Activated T-cell treated with anti-CD3 and anti-CD28 coated beads, Interleukin-2, amount 50 U/mL, for 72 hours (primary cell): Measurements from ENCODE around the gene COBLL1. TPM values are rescaled to one million over a fixed set of nuclear protein-coding genes. Genes with fewer than 3 reads are reported as not detected.
"Not testable (repeated sequence)": the region's sequence is repeated elsewhere in the genome, so short reads cannot be mapped to it uniquely, and the experiment has no call there.

ENCODE experiments used
- ATAC-seq, 2 donors: fragments of 150-1000 bp; cut with Tn5 transposase; replicated peaks in 1 of 2; 2 replicates each; pipeline ENCODE4 v1.10.0; 2021; ENCODE audit warnings: moderate library complexity in 2 of 2, mild to moderate bottlenecking in 1 of 2
- DNase-seq, 2 donors: peaks; one replicate each; pipeline ENCODE4 v3.0.0; 2021 to 2022; ENCODE audit warnings: mixed read lengths in 1 of 2
- H3K27ac Mint-ChIP-seq: one replicate; pipeline ENCODE4 v1.8.0; 2022; ENCODE audit warnings: mild to moderate bottlenecking, moderate library complexity, mixed read lengths
- H3K27me3 Mint-ChIP-seq: one replicate; pipeline ENCODE4 v1.8.0; 2022; ENCODE audit warnings: low read depth, mixed read lengths
- H3K36me3 Mint-ChIP-seq, 2 donors: one replicate each; pipeline ENCODE4 v1.8.0; 2022; ENCODE audit warnings: mixed read lengths in 2 of 2, mild to moderate bottlenecking in 1 of 2; ENCODE audit not compliant: insufficient read depth in 2 of 2
- H3K4me1 Mint-ChIP-seq: one replicate; pipeline ENCODE4 v1.8.0; 2022; ENCODE audit warnings: low read depth, mixed read lengths
- H3K4me3 Mint-ChIP-seq, 2 donors: one replicate each; pipeline ENCODE4 v1.8.0; 2022; ENCODE audit warnings: mild to moderate bottlenecking in 2 of 2, mixed read lengths in 2 of 2, moderate library complexity in 2 of 2
- H3K9me3 Mint-ChIP-seq, 2 donors: one replicate each; pipeline ENCODE4 v1.8.0; 2022; ENCODE audit warnings: mixed read lengths in 2 of 2
- total RNA-seq, 2 donors: library from RNA; stranded (reverse); gene quantifications; one replicate each; pipeline ENCODE4 v1.2.3, GENCODE V29; 2022

Gene COBLL1
- total RNA-seq, 2 donors from 2014 or later = 0.23 to 0.58 TPM

DNA sequence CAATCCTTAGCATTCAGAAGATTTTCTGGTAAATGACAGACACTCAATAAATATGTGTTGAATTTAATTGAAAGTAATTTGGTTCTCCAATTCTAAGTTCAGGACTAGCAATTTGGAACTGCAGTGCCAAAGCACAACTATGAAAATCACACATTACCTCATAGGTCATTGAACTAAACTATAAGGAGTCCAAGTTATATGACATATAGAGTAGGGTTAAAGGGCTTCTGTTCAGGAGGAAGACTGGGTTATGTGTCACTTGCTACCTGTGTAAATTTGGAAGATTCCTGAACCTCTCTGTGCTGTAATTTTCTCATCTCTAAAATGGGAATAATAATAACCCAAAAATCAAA, 27.8 kb upstream of the COBLL1 start:
- Mint-ChIP-seq H3K9me3 (no peaks in the 10 kb centered on the region), H3K36me3 (no peaks in the 10 kb centered on the region), H3K27ac (no peak overlapping the region), H3K4me3 (no peak overlapping the region), H3K27me3 (peaks cover 6% of the 10 kb centered on the region), H3K4me1 (no peaks in the 10 kb centered on the region)
- ATAC-seq (no peak), DNase-seq (no peak)

GRCh38 chr2:164868563-164869419, 27.2 kb upstream of the COBLL1 start:
- Mint-ChIP-seq H3K27ac (no peak overlapping the region), H3K36me3 (no peaks in the 10 kb centered on the region), H3K27me3 (peaks cover 6% of the 10 kb centered on the region), H3K9me3 (no peaks in the 10 kb centered on the region), H3K4me1 (no peaks in the 10 kb centered on the region), H3K4me3 (no peak overlapping the region)
- DNase-seq (no peak), ATAC-seq (no peak)

DNA sequence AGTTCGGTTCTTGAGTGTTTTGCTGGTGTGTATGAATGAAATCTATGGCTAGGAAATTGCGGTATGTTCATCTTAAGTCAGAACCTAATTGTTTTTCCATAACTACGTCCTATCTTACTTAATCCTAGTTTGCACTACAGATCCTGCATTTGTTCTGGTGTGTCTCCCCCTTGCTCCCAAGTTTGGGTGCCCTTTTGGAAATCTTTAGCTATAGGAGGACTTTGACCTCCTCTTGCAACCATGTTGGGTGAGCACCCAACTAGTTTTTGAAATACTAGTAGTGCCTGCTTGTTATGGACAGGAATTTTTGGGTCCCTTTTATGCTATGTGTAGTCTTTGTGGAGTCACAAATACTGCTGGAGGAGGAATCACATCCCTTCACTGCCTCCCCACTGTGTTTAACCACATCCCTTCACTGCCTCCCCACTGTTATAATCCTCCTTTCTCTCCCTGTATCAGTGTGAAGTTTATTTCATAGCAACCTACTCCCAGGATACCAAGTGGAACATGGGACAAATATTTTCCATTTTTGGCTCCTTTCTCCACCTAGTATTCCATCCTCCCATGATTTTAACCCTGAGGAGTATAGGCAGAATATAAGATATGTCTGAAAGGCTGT, 26.3 kb upstream of the COBLL1 start:
- H3K4me3 Mint-ChIP-seq = no peak overlapping the region

DNA sequence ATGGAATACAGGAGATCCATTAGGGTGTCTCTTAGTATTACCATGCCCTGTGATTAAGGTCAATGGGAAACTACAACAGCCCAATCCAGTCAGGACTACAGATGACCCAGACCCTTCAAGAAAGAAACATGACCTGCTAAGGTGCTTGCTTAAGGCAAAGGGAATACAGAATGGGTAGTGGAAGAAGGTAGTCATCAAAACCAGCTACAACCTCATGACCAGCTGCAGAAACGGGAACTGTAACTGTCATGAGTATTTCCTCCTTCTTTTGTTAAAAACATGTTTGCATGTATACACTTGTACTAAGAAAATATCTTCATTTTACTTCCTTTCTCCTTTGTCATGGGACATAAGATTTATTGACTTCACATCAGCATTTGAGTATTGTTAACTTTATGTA, 24.8 kb upstream of the COBLL1 start:
- H3K36me3 Mint-ChIP-seq, H3K4me1 Mint-ChIP-seq, DNase-seq, H3K27ac Mint-ChIP-seq, H3K27me3 Mint-ChIP-seq, H3K9me3 Mint-ChIP-seq, ATAC-seq, H3K4me3 Mint-ChIP-seq: not testable (repeated sequence)

More for the DNA sequence above, 26.3 kb upstream of the COBLL1 start:
- DNase-seq (no peak), ATAC-seq (no peak)
- no peaks in the 10 kb centered on the region for H3K4me1 Mint-ChIP-seq
- no peaks in the 10 kb centered on the region for H3K9me3 Mint-ChIP-seq
- H3K27ac Mint-ChIP-seq = no peak overlapping the region
- peaks cover 6% of the 10 kb centered on the region for H3K27me3 Mint-ChIP-seq
- no peaks in the 10 kb centered on the region for H3K36me3 Mint-ChIP-seq

DNA sequence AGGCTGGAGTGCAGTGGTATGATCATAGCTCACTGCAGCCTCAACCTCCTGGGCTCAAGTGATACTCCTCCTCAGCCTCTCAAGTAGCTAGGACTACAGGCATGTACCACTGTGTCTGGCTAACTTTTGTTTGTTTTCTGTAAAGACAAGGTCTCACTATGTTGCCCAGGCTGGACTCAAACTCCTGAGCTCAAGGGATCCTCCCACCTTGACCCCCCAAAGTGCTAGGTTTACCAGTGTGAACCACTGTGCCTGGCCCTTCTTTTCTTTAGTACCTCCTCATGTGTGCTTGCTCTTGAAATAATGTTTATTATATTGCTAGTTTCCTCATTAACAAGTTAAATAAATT, 19.0 kb upstream of the COBLL1 start:
- no peak overlapping the region for H3K27ac Mint-ChIP-seq
- no peak overlapping the region for H3K4me3 Mint-ChIP-seq
- H3K9me3 Mint-ChIP-seq = peaks cover 2 to 3% of the 10 kb centered on the region in 2 donors
- ATAC-seq = no peak
- DNase-seq = no peak
- H3K4me1 Mint-ChIP-seq = no peaks in the 10 kb centered on the region
- no peaks in the 10 kb centered on the region for H3K27me3 Mint-ChIP-seq
- no peaks in the 10 kb centered on the region for H3K36me3 Mint-ChIP-seq

- not testable (repeated sequence) for H3K4me3 Mint-ChIP-seq, H3K9me3 Mint-ChIP-seq, H3K36me3 Mint-ChIP-seq, ATAC-seq, H3K4me1 Mint-ChIP-seq, H3K27me3 Mint-ChIP-seq, DNase-seq, H3K27ac Mint-ChIP-seq
Observed at GRCh38 chr2:164859906-164860693, 18.5 kb upstream of the COBLL1 start.

DNA sequence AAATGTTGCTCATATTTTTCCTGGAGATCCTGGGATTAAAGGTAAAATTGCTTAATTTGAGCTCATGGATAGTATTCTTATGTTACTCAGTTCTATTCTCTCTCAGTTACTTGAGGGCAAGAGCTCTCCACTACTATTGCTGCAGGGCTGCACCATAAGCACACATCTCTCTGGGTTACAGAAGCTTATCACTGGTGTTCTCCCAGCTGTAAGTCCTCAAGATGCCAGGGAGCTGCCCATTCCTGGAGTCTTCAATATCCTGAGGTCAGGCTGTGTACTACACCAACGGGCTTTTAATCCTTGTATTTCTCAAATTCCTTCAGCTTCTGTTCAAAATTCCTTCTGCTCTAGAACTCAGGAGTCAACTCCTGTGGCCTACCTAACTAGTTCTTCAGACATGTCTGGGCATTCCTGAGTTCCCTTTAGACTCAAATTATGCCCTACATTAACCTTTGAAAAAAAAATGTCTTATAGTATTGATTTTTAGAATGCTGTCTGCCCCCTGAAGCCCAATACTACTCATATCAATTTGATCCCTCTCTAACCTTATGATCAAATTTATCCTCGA, 17.7 kb upstream of the COBLL1 start:
- ATAC-seq (no peak), DNase-seq (no peak)
- no peaks in the 10 kb centered on the region for H3K4me1 Mint-ChIP-seq
- peaks cover 2 to 3% of the 10 kb centered on the region in 2 donors for H3K9me3 Mint-ChIP-seq
- no peaks in the 10 kb centered on the region for H3K36me3 Mint-ChIP-seq
- H3K4me3 Mint-ChIP-seq = no peak overlapping the region
- H3K27ac Mint-ChIP-seq = no peak overlapping the region
- no peaks in the 10 kb centered on the region for H3K27me3 Mint-ChIP-seq

DNA sequence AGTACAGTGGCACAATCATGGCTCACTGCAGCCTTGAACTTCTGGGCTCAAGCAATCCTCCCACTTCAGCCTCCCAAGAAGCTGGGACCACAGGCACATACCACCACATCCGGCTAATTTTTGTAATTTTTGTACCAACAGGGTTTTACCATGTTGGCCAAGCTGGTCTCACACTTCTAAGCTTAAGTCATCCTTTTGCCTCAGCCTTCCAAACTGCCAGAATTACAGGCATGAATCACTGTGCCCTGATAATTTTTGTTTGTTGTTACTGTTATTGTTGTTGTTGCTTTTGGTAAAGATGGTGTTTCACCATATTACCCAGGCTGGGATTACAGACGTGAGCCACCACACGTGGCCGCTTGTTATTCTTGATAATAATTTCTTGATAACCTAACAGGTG, 10.5 kb upstream of the COBLL1 start:
- H3K9me3 Mint-ChIP-seq = no peaks in the 10 kb centered on the region
- ATAC-seq (no peak), DNase-seq (no peak)
- no peak overlapping the region for H3K4me3 Mint-ChIP-seq
- H3K36me3 Mint-ChIP-seq = no peaks in the 10 kb centered on the region
- no peaks in the 10 kb centered on the region for H3K4me1 Mint-ChIP-seq
- no peak overlapping the region for H3K27ac Mint-ChIP-seq
- peaks cover 22% of the 10 kb centered on the region for H3K27me3 Mint-ChIP-seq

GRCh38 chr2:164850235-164850634, 8.6 kb upstream of the COBLL1 start:
- Mint-ChIP-seq H3K27ac (no peak overlapping the region), H3K36me3 (no peaks in the 10 kb centered on the region), H3K4me1 (no peaks in the 10 kb centered on the region), H3K9me3 (no peaks in the 10 kb centered on the region), H3K4me3 (no peak overlapping the region), H3K27me3 (peaks cover 29% of the 10 kb centered on the region)
- DNase-seq (no peak), ATAC-seq (no peak)

DNA sequence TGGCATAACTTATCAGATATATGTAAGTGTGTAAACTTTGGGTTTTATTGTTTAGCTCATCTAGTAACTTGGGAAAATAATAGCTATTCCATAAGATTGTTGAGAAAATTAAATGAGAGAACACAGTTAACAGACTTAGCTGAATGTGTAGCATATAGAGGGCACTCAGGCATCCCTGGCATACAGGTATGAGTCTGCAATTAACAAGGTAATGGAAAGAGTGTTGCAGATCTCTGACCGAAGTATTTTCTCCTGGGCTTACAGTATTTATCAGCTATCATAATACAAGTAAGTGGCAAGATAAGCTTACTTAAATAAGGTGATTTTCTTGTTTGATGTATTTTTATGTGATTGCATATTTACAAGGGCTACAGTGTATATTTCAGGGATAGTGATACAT, 7.9 kb upstream of the COBLL1 start:
- Mint-ChIP-seq H3K4me3 (no peak overlapping the region), H3K4me1 (no peaks in the 10 kb centered on the region), H3K36me3 (no peaks in the 10 kb centered on the region), H3K27ac (no peak overlapping the region), H3K9me3 (no peaks in the 10 kb centered on the region), H3K27me3 (peaks cover 35% of the 10 kb centered on the region)
- ATAC-seq (no peak), DNase-seq (no peak)

- H3K36me3 Mint-ChIP-seq = no peaks in the 10 kb centered on the region
- DNase-seq (no peak), ATAC-seq (no peak)
- H3K27ac Mint-ChIP-seq = no peak overlapping the region
- peaks cover 45% of the 10 kb centered on the region for H3K27me3 Mint-ChIP-seq
- H3K4me1 Mint-ChIP-seq = no peaks in the 10 kb centered on the region
- no peaks in the 10 kb centered on the region for H3K9me3 Mint-ChIP-seq
- no peak overlapping the region for H3K4me3 Mint-ChIP-seq
Observed at GRCh38 chr2:164847981-164848741, 6.5 kb upstream of the COBLL1 start.

DNA sequence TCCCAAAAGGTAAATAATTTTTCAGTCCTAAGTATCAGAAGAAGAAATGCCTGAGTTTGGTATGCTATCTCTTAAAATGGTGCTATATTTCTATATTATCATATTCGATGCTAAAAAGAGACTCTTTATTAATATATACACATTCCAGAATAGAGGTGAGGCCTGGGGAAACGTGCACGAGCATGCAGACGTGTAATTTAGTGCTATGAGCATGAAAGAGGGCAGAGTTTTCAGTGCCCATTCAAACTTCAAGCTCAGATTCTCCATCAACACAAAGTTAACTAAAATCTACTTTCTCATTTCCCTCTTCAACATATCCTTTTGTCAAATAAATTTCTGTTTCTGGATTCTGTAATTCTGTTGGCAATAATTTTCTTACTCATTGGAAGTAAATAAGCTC, 5.7 kb upstream of the COBLL1 start:
- no peaks in the 10 kb centered on the region for H3K9me3 Mint-ChIP-seq
- ATAC-seq (no peak), DNase-seq (no peak)
- H3K4me3 Mint-ChIP-seq = no peak overlapping the region
- no peak overlapping the region for H3K27ac Mint-ChIP-seq
- peaks cover 45% of the 10 kb centered on the region for H3K27me3 Mint-ChIP-seq
- no peaks in the 10 kb centered on the region for H3K36me3 Mint-ChIP-seq
- no peaks in the 10 kb centered on the region for H3K4me1 Mint-ChIP-seq
